NCI-H2107 treated with DMSO at 0.1 percent for 48 hours (cell line): ENCODE results near the gene FAM81A.
"Not testable (repeated sequence)": the region's sequence is repeated elsewhere in the genome, so short reads cannot be mapped to it uniquely, and the experiment has no call there.

Experiments
- DNase-seq: peaks from one replicate; lab custom pipeline; 2025; ENCODE audit not compliant: unreplicated experiment; lab: John Stamatoyannopoulos, UW

The FAM81A gene

GRCh38 chr15:59475161-59475560 lies 37.2 kb downstream of the FAM81A start:
- DNase-seq, result not testable (repeated sequence)

DNA sequence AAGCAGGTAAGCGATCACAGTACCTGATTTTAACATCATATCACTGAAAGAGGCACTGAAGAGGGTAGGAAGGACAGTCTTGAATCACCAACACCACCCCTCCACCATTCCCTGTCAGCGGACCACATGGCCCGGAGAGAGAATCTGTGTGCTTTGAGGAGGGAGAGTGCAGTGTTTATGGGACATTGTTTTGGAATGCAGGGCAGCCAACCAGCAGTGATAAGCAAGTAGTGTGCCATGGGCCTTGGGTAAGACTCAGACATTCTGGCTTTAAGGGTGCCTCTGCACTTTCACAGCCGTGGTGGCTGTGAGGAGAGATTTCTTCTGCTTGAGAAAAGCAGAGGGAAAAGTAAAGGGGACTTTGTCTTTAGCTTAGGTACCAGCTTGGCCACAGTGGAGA lies 46.4 kb downstream of the FAM81A start:
- DNase-seq, result no peak

DNA sequence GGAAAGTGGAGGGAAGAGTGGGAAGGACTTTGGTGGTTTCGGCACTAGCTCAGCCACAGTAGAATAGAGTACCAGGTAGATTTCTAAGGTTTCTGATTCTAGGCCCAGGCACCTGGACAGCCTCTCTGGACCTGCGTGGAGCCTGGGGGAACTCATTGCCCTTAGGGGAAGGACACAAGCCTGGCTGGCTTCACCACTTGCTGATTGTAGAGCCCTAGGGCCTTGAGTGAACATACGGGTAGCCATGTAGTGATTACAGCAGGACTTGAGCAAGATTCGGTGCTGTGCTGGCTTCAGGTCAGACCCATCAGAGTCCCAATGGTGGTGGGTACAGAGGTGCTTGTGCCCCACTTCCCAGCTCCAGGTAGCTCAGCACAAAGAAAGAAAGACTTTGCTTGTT lies 47.0 kb downstream of the FAM81A start:
- no peak for DNase-seq

DNA sequence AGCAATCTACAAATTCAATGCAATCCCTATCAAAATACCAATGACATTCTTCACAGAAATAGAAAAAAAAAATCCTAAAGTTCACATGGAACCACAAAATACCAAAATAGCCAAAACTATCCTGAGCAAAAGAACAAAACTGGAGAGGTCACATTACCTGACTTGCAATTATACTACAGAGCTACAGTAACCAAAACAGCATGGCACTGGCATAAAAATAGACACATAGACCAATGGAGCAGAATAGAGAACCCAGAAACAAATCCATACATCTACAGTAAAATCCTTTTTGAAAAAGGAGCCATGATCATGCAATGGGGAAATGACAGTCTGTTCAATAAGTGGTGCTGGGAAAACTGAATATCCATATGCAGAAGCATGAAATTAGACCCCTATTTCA lies 51.5 kb downstream of the FAM81A start:
- not testable (repeated sequence) for DNase-seq

GRCh38 chr15:59491062-59491461 lies 53.1 kb downstream of the FAM81A start:
- peak; percentile 40 for DNase-seq

GRCh38 chr15:59492389-59493377 lies 54.7 kb downstream of the FAM81A start:
- DNase-seq, result peak; percentile 28

DNA sequence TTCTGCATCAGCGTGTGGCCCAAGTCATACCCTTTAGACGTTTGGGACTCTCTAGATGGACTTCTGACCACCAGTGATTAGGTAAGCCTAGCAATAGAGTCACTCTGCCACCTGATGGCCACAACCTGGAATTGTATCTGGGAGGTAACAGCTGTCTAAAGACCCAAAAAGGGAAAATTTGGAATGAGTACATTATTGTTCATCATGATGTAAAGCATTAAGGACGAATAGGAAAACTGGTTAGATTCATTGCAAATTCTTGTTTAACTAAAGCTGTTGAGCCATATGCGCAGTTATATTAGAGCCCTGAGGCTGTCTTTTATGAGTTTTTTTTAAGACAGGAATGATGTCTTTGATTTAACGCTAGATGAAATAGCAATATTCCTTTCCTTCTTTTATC lies 63.6 kb downstream of the FAM81A start:
- no peak for DNase-seq

DNA sequence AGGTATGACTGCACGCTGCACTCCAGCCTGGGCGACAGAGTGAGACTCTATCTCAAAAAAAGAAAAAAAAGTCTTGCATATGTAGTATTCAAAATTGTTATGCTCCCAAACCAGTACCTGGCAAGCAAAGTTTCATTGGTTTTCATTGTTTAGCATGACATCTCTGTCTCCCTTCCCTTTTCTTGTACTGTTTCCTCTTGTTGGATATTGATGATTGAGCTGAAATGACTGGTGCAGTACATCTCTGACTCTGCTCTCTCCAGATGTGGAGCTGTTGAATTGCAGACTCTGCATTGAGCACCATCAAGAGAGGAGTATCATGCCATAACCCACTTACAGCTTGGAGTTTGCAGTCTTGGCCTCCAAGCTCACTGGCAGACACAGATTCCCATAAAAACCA lies 77.2 kb downstream of the FAM81A start:
- DNase-seq, result no peak

DNA sequence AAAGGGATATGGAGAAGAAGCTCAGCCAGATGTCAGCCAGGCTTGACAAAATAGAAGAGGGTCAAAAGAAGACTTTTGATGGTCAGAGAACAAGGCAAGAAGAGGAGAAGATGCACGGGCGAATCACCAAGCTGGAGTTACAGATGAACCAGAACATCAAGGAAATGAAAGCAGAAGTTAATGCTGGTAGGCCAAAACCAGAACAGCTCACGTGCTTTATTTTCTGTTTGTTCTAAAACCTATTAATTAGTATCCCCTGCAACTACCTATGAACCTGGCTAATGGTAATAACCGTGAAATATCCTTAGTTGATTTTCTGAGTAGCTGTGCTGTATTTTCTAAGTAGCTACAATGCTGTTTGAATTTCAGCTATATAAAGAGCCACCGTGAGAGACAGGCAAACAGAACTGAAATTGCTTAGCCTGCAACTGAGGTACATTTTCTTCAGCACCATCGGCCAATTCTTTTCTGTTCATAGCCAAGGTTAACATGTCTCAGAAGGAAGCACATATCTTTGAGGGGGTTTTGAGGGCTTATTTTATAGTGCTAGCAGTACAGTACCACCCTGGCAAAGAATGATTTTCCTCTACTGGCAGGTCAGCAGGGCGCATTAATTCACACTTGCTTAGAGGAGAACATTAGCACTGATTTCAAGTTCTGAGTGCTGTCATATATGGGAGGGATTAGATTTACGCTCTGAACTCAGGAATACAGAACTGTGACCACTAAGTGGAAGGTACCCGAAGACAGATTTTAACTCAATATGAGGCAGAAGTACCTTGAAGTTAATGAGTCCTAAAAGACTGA lies 78.9 kb downstream of the FAM81A start:
- no peak for DNase-seq

DNA sequence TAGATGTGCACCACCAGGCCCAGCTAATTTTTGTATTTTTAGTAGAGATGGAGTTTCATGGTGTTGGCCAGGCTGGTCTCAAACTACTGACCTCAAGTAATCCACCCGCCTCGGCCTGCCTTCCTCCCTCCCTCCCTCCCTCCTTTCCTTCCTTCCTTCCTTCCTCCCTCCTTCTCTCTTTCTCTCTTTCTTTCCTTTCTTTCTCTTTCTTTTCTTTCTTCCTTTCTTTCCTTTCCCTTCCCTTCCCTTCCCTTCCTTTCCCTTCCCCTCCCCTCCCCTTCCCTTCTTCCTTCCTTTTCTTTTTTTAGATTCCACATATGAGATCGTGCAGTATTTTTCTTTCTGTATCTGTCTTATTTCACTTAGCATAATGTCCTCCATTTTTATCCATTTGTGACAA lies 81.3 kb downstream of the FAM81A start:
- DNase-seq, result no peak

- DNase-seq, result no peak
Measured at GRCh38 chr15:59521443-59521842, 83.5 kb downstream of the FAM81A start.

DNA sequence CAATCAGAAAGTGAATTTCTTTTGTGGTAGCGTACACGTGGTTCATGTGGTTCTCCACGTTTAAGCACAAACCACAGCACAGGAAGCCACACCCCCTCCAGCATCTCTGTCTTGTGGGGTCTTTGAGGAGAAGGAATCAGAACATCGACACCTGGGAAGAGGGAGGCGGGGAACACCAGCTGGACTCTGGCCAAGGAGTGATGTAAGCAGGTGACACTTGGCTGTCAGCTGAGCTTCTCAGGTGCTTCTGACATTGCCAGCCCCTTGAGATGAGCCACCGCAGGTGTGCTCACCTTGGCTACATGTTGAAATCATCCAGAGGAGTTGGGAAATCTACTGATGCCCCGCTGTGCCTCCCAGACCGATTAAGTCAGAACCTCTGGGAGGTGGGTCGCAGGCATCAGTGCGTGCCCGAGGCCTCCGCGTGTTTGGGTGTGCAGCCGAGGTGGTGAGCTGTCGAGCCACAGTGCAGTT lies 85.0 kb downstream of the FAM81A start:
- DNase-seq, result peak; percentile 65

GRCh38 chr15:59523702-59524101 lies 85.7 kb downstream of the FAM81A start:
- no peak for DNase-seq

- DNase-seq, result peak; percentile 56
Measured at GRCh38 chr15:59524331-59524731, 86.3 kb downstream of the FAM81A start.

DNA sequence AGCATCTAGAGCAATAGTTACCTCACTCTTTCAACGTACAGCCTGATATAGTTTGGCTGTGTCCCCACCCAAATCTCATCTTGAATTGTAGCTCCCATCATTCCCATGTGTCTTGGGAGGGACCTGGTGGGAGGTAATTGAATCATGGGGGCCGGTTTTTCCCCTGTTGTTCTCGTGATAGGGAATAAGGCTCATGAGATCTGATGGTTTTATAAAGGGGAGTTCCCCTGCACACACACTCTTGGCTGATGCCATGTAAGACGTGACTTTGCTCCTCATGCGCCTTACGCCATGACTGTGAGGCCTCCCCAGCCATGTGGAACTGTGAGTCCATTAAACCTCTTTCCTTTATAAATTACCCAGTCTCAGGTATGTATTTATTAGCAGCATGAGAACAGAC lies 88.5 kb downstream of the FAM81A start:
- DNase-seq, result not testable (repeated sequence)

- no peak for DNase-seq
Measured at GRCh38 chr15:59528429-59528828, 90.4 kb downstream of the FAM81A start.

DNA sequence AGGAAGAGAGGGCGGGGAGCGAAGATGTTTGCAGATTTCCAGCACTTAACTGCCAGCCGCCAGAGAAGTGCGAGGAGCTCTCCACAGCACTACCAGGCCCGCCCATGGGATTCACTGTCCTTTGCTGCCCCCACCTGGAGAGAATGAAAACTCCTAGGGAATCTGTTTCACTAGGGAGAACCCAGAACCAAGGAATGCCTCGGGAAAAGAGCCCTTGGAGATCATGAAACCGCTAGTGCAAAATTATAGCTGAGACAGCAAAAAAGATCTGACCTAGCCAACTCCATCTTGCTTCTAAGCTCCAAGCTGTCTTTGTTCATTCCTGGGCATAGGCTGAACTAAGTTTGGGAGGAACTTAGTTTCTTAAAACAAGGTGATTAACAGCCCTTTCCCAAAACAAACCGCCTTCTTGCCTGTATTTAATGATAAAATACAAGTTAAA lies 91.0 kb downstream of the FAM81A start:
- peak; percentile 87 for DNase-seq

GRCh38 chr15:59531066-59531675 lies 93.2 kb downstream of the FAM81A start:
- no peak for DNase-seq

GRCh38 chr15:59532770-59533379 lies 94.9 kb downstream of the FAM81A start:
- no peak for DNase-seq

DNA sequence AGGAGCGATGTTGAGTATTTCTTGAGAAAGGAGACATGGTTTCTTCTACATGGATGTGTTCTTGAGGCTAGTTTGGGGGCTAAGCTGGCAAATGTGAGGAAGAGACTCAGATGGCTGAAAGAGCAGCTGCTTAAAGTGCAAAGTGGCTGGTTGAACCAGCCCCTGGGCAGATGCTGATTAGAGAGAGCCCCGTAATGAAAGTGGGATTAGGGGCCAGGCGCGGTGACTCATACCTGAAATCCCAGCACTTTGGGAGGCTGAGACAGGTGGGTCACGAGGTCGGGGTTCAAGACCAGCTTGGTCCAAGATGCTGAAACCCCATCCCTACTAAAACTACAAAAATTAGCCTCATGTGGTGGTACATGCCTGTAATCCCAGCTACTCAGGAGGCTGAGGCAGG lies 98.6 kb downstream of the FAM81A start:
- no peak for DNase-seq

DNA sequence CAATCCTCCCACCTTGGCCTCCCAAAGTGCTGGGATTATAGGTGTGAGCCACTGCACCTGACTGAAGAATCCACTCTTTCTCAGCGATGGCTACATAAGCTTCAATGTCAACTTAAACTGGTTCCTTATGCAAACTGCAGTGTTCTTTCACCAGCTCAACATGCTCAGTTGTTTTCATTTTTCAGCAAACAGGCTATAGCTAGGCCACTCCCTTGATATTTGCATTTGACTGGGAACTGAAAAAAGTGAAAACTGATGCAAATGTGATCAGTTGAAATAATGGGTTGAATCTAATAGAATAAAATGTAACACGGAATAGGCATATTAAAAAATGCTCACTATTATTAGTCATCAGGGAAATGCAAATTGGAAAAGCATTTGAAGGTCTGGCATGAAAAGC lies 99.4 kb downstream of the FAM81A start:
- no peak for DNase-seq
